ENCODE results near the gene BAG3.
"Not testable (repeated sequence)": the region's sequence is repeated elsewhere in the genome, so short reads cannot be mapped to it uniquely, and the experiment has no call there.

BAG3 gene

DNA sequence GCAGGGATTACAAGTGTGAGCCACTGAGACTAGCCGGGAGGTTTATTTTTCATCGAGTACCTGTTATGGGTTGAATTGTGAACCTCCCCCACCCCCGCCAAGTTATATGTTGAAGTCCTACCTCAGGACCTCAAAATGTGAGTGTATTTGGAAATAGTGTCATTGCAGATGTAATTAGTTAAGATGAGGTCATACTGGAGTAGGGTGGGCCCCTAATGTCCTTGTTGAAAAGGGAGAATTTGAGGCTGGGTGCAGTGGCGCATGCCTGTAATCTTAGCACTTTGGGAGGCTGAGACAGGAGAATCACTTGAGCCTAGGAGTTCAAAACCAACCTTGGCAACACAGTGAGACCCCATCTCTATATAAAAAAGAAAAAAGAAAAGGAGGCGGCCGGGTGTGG lies 10.8 kb upstream of the BAG3 start:
- DNase-seq (ENCODE audit: low read depth, low spot score): no peak

DNA sequence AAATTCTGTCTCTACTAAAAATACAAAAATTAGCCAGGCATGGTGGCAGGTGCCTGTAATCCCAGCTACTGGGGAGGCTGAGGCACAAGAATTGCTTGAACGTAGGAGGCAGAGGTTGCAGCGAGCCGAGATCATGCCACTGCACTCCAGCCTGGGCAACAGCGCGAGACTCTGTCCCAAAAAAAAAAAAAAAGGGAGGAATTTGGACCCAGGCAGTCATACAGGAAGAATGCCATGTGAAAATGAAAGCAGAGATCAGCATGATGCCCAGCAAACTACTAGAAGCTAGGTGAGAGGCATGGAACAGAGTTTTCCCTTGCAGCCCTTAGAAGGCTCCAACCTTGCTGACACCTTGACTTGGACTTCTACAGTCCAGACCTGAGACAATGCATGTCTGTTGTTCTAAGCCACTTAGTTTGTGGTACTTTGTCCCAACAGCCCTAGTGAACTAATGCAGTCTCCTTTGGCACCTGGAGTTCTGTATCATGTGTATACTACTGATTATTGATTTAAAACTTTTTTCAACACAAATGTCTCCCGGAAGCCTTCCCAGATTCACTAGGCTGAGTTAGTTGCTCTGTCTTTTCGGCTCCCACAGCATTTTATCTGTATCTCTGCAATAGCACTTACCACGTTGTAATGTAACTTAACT lies 10.2 kb upstream of the BAG3 start:
- no peak for DNase-seq (ENCODE audit: low read depth, low spot score)

DNA sequence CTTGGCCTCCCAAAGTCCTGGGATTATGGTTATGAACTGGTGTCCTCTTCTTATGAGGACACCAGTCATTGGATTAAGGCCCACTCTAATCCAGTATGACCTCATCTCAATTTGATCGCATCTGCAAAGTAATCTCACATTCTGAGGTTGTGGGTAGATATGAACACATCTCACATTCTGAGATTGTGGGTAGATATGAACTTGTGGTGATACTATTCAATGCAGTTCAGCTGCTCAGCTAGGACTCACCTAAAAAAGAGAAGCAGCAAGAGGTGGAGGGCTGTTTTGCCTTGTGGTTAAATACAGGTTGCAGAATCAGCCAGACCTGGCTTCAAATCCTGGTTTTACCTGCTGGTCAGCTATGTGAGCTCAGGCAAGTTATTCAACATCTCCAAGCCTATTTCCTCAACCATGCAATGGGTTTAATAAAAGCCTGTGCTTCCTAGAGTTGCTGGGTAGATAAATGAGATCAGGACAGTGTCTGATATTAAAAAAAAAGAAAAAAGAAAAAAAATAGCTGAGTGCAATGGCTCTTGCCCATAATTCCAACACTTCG lies 8.5 kb upstream of the BAG3 start:
- no peak for DNase-seq (ENCODE audit: low read depth, low spot score)

DNA sequence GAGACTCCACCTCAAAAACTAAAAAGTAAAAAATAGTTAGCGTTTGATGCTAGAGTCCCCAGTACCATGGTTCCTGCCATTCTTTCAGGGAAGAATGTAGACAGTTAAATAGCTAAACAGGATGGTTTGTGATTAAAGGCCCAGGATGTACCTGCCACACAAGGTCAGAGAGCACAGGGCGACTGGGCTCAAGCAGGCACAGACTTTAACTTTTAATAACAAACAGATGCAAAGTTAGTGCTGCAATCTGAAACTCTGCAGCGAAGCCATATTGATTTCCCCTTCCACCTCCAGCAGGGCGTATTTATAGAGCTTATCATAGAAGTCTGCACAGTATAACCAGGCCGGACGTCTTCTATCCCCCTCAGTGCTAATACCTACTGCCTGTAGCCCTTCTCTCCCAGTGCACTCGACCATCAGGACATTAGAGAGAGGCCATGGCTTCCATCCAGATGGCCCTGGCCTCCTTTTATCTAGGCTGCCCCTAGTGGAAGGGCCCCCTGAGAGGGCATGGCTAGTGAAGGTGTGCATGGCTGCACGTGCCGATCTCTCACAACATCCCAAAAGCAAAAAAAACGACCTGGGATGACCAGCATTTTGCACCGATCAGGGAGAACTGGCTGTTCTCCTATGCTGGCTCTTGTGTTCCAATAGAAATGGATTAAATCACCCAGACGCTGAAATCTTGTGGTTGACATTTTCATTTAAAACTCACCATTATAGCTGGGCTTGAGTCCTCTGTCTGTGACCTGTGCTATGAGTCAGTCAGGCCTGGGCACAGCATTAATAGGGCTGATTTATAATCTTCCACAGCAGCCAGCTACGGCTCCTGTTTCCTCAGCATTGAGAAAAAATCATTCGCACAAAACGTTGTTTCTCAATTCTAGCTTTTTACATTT lies 7.6 kb upstream of the BAG3 start:
- no peak for DNase-seq (ENCODE audit: low read depth, low spot score)

DNA sequence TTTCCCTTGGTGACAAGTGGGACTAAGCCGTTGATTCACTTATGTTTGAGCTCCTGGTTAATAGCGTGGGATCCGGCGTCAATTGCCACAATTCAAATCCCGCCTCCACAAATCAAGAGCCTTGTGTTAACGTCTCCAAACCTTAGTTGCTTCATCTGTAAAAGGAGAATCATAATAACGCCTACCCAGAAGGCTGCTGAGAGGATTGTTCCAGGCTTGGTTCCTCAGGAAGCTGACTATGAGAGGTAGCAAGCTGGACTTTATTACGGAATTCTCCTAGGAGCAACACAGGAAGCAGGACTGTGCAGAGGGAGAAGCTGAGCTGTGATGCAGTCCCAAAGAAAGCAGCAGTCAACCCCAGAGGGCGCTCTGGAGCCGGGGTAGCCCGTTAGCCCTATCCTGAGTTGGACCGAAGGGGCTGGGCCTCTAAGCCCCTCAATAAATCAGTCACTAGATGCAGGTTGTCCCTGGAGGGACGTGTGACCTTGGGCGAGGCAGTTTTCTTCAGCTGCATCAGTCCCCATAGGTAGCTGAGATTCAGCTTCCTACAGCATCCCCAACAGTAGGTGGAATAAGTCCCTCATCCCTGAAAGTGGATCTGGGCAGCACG lies 6.9 kb upstream of the BAG3 start:
- no peak for DNase-seq (ENCODE audit: low read depth, low spot score)

DNA sequence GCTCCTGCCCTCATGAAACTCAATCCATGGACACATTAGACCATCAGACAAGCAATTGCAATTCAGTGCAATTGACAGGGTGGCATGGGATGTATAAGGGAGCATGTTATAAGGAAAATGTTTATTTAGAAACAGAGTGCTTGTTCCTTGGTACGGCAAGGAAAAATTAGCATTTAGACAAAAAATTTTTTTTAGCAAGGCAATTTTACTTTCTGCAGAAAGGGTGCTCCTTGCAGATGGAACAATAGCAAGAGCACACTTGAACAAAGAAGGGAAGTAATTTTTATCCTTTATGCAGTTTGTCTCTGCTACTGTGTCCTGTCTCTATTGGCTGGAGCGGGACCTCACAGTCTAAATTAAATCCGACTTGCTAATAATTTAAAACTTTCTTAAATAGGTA lies 6.2 kb upstream of the BAG3 start:
- no peak for DNase-seq (ENCODE audit: low read depth, low spot score)

DNA sequence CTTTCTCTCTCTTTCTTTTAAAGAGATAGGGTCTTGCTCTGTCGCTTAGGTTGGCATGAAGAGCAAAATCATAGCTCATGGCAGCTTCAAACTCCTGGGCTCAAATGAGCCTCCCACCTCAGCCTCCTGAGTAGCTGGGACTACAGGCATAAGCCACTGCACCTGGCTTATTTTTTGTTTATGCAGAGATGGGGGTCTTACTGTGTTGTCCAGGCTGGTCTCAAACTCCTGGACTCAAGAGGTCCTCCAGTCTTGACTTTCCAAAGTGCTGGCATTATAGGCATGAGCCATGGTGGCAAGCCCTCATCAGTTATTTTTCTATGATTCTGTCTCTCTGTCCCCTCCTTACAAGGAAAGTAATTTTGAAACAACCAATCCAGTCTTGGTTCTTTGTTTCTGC lies 1.1 kb upstream of the BAG3 start:
- DNase-seq (ENCODE audit: low read depth, low spot score): no peak

DNA sequence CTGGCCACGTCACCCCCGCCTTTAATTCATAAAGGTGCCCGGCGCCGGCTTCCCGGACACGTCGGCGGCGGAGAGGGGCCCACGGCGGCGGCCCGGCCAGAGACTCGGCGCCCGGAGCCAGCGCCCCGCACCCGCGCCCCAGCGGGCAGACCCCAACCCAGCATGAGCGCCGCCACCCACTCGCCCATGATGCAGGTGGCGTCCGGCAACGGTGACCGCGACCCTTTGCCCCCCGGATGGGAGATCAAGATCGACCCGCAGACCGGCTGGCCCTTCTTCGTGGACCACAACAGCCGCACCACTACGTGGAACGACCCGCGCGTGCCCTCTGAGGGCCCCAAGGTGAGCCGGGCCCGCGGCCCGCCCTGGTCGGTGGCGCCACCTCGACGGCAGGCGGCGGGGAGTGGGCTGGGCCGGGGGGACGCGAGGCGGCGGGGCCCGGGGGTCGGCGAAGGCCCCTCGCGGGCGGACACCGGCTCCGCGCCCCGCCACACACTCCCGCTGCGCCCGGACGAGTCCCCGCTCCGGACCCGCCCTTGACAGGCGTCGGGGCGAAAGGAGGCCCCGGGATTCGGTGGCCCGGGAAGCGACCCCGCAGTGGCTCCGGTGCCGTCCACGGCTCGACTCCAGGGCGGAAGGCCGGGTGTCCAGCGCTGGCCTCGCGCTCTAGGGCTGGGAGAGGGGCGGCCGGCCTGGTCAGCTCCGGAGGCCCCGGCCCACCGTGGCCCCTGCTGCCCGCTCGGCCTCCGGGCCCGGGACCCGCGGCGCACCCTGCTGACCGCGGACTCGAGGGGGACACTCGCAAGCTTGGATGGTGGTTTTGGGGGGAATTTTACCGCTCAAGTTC lies 557 bp downstream of the BAG3 start:
- DNase-seq (ENCODE audit: low read depth, low spot score): peak; percentile 54

DNA sequence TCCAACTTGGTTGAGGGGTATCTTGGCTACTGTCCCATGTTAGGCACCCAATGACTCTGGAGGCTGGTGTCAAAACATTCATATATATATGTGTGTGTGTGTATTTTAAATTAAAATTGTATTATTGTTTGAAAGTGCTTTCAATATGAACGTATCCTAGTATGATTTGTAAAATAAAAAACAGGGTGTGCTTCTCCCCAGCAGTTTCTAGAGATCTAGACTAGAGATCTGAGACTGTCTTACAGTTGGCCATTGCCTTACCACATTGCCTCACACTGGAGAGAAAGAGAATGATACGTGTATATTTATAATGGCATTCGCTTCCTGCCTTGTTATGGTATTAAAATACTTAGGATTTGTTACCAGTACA lies 1.2 kb downstream of the BAG3 start:
- DNase-seq (ENCODE audit: low read depth, low spot score): peak; percentile 74

DNA sequence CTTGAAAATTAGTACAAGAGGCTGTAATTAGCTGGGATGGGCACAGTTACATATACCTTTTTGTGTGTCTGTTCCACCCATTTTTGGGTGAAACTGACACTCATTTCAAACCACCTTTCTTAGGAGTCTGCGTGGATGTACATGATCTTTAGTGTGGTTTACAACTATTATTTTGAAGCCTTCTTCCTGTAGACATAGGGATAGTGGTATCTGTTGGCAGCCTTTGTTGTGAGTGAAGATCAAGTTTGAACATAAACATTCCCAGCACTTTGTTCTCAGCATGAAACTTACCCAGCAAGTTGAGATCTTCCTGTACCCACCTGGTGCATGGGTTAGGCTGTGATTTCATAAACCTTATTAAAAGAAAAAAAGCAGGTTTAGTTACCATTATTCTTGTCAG lies 2.0 kb downstream of the BAG3 start:
- no peak for DNase-seq (ENCODE audit: low read depth, low spot score)

DNA sequence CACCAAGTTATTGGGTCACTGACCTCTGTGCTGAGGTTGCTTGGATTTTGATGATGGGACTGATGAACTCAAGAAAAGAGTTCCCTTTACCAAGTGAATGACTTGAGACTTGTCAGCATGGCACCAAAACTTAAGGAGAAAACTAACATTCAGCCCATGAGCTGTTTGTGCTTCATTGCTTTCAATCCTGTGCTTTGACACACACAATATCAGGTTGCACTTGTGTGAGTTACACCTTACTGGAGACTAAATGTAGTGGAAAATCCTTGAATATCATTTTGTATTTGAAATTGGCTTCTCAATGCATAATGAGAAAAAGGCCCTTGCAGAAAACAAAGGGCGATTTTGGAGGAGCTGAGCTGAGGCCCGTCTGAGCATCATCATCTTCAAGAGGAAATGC lies 2.7 kb downstream of the BAG3 start:
- DNase-seq (ENCODE audit: low read depth, low spot score): no peak

DNA sequence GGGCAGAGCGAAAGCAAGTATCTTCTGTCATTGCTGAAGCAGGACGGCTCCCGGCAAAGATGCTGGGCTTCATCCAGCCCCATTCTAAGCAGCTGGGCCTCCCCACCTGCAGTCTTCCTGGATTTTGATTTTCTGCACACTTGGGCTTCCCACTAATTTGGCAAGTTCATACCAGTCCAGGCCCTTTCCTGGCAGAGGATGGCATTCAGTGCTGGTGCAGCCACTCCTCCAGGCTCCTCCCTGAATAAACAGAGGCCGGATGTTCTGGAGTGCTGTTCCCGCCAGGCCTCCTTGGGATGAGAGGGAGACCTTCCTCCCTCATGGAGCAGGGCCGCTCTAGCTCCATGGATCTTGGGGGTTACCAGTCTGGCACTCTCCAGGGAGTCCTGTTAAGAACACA lies 3.4 kb downstream of the BAG3 start:
- DNase-seq (ENCODE audit: low read depth, low spot score): no peak

DNA sequence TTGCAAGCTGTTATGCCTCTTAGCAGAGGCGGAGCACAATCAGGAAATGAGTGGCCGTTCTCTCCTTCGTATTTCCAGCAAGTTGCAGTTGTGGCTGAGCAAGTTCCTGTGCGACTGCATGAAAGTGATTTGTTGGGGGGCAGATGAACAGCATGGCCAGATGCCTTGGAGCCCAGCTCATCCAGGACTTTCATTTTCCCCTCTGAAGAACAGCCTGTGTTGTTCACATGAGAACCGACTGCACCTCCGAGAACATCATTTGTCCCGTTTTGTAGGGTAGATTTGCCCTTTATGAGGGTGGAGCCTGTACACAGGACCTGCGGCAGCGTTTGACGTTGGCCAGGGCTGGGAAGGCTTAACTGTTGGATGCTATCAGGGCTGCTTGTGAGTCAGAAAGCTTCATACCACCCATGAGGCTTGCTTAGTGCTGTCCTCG lies 4.4 kb downstream of the BAG3 start:
- DNase-seq (ENCODE audit: low read depth, low spot score): peak; percentile 49

DNA sequence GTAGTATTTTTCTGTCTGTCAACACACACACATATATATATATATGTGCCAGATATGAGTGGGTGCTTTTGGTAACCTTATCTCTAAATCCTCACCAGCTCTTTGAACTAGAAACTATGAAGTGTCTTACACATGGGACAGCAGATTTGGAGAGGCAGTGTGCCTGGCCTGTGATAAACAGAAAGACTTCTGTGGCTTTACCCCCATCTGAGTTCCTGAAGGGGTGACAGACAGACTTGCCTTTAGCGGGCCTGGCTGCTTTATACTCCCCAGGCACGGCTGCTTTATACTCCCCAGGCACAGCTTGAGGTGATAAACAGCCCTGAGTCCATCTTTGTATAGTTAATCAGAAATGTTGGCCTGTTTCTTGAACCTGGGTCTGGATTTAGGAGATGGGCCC lies 5.6 kb downstream of the BAG3 start:
- DNase-seq (ENCODE audit: low read depth, low spot score): no peak

DNA sequence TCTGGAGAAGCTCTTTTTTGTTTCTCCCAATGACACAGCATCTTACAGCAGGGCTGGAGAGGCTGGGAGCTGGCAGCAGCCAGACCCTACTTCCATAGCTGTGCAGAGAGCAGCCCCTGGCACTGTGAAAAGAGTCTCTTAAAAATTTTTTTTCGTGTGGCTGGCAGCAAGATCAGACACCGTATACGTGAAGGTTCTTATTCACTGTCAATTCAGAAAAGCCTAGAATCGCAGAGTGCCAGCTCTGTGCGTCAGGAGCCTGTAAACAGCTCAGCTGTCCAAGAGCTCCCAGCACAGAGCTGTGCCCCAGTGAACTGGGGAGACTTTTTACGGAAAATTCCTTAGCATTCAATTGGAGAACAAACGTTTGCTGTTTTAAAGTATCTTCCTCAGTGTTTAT lies 6.5 kb downstream of the BAG3 start:
- DNase-seq (ENCODE audit: low read depth, low spot score): peak; percentile 52

DNA sequence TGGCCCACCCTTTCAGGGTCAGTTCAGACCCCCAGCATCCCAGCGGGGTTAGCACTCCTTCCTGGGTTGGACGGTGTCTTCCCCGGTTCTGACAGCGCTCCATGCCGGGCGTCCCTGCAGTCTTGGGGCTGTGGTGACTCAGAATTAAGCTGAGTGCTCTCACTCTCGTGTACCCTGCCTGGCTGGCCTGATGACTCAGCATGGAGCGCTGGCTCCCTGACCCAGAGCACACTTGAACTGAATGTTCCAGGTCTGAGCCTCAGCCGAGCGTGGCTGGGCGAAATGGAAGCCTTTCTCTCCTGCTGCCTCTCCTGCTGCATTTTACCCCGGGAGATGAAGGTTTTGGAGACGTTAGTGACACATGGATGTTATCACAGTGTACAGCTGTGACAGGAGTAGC lies 7.1 kb downstream of the BAG3 start:
- peak; percentile 96 for DNase-seq (ENCODE audit: low read depth, low spot score)

DNA sequence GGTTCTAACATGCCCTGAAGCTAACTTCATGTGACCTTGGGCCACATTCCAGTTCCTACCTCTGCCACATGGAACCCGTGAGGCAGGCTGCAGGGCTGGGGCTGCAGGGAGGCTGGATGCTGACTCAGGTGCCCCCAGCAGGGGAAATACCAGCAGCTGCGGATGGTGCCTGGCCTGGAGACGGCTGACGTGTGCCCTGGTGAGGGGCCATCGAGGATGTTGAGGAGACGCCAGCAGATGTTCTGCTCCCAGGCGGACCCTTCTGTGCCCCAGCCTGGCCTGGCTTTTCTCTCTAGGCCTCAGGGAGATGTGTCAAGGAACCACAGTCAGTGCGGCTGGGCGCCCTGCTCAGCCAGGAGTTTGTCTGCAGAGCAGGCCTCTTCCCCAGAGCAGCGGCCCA lies 8.8 kb downstream of the BAG3 start:
- DNase-seq (ENCODE audit: low read depth, low spot score): no peak

DNA sequence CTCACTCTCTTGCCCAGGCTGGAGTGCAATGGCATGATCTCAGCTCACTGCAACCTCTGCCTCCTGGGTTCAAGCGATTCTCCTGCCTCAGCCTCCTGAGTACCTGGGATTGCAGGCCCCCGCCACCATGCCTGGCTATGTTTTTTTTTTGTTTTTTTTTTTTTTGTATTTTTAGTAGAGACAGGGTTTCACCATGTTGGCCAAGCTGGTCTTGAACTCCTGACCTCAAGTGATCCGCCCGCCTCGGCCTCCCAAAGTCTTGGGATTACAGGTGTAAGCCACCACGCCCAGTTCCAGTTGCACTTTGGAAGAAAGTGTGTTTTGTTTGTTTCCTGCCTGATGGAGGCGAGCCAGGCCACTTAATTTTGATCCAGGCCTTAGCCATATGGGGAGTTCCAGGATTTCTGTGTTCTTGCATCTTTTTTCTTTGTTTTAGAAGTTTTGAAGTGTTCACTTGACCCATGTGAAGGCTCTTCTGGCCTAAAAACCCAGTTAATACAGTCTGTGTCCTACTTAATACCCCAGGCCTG lies 11.0 kb downstream of the BAG3 start:
- DNase-seq (ENCODE audit: low read depth, low spot score): not testable (repeated sequence)

DNA sequence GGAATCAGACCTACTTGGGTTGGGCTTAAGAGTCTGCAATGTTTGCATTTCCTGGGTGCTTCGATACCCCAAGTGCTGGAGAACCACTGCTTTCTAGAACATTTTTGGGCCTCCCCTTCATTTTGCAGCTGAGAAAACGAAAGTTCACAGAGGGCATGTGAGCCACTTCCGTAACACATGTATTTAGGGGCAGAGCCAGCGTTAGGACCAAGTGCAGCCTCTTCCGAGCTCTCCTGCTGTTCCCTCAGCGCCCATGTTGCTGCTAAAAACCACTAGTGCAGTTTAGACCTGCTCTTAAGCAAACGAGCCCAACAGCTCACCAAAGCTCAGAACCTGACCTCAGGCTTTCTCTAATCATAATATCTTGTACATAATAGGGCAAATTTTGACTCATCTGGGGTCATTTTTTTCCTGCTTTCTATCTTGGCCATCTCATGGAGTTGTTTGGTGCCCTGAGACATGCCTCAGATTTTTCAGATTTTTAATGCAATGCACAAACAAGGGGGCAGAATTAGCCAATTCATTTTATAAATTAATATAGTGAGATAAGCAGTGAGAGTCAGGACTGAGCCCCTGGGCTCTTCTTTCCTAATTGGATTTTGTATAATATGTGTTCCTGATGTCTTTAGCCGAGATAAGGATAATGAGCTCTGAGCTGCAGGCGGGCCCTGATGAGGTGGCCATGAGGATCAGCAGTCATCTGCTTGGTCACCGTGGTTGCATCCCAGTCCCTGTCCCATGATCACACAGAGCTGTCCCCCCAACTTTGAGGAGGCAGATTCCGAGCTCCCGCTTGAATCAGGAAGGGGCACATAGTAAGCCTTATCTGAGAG lies 12.9 kb downstream of the BAG3 start:
- no peak for DNase-seq (ENCODE audit: low read depth, low spot score)

DNA sequence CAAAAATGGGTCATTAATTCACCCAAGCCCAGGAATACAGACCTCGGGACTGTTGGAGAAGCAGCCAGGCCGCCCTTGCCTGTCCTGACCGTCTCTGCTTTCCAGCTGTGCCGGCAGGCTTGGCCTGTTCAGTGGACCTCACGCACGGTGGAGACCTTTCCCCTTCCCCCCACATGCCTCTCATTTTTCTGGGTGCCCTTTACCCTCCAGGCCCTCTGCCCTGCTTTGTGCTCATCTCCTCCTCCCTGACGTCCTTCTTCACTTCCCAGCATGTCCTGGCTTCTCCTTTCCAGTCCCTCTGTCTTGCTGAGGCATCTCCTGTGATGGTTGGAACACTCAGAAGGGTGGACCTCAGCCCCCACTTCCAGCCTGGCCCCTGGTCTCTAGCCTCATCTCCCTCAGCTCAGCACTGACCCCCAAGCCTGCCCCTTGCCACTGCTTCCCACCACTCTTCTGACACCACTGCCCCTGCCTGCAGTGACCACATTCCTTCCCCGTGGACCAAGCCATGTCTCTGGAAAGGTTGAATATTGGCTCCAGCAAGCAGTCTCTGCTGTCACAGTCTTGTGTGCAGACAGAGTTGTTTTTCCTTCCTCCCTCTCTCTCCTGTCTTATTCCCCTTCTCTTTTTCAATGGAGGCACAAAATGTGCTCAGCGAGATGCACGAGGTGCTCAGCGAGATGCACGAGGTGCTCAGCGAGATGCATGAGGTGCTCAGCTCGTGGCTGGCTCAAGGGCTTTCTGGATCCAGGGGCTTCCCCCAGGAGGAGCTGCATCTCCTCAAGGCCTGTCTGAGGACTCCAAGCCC lies 14.9 kb downstream of the BAG3 start:
- no peak for DNase-seq (ENCODE audit: low read depth, low spot score)
